HepG2 (cell line): Measurements from ENCODE around the gene GATA1. TPM values are rescaled to one million over a fixed set of nuclear protein-coding genes. Genes with fewer than 3 reads are reported as not detected.

Experiments used
- ATAC-seq: fragments of 200-7000 bp; cut with Tn5 transposase; 3 replicates; pipeline ENCODE4 v1.9.1; 2020; ENCODE audit warnings: mild to moderate bottlenecking, moderate library complexity
- BruUV-seq: library from RNA; stranded (reverse); fragments of 400-500 nt; replicated peaks from 2 replicates; lab custom pipeline; 2021; lab: Mats Ljungman, UMichigan
- CTCF ChIA-PET: fragments of 300-600 bp; formaldehyde crosslinking; extraction: SDS; loops from one replicate; lab custom pipeline; 2021; ENCODE audit warnings: low total read pairs, inconsistent platforms, low intra/inter-chr PET ratio; lab: Yijun Ruan, JAX
- POLR2A ChIA-PET: fragments of 350-600 bp; sonication (Branson Sonifier 250); formaldehyde crosslinking; loops from one replicate; lab custom pipeline; 2020; ENCODE audit warnings: antibody characterized with exemption, inconsistent platforms; lab: Yijun Ruan, JAX
- DNase-seq: peaks from one replicate; pipeline ENCODE4 v3.0.0-alpha.2; 2015; ENCODE audit warnings: low spot score
- FAIRE-seq: peaks from 3 replicates; lab custom pipeline; 2011; peaks lifted over from hg19 to GRCh38; lab: Jason Lieb, UNC
- H2AFZ ChIP-seq: one replicate; pipeline ENCODE4 v1.6.1; 2011; ENCODE audit warnings: low read length, inconsistent platforms
- H3K27ac ChIP-seq: fragments of 300-600 bp; 3 replicates; pipeline ENCODE4 v1.8.0; 2011; ENCODE audit warnings: mixed run types, mild to moderate bottlenecking, mixed read lengths, low read length, inconsistent platforms; ENCODE audit not compliant: insufficient read depth; ENCODE audit errors: extremely low read length
- H3K27me3 ChIP-seq, 2 experiments: fragments of 200-600 bp in 1 of 2; 2 replicates in 1 of 2; 3 replicates in 1 of 2; pipeline versions ENCODE4 v1.6.0 to v1.8.0; 2011; ENCODE audit warnings: low read length in 2 of 2, mild to moderate bottlenecking in 2 of 2, moderate library complexity in 2 of 2, inconsistent platforms in 1 of 2; ENCODE audit not compliant: insufficient read depth in 2 of 2, control insufficient read depth in 1 of 2
- H3K36me3 ChIP-seq, 2 experiments: fragments of 200-600 bp in 1 of 2; replicated peaks in 1 of 2; 2 replicates in 1 of 2; 3 replicates in 1 of 2; pipeline versions ENCODE4 v1.5.1 to v1.8.0; 2011; ENCODE audit warnings: low read length in 2 of 2, inconsistent platforms in 1 of 2; ENCODE audit not compliant: insufficient read depth in 2 of 2, control insufficient read depth in 1 of 2
- H3K4me1 ChIP-seq: 2 replicates; pipeline ENCODE4 v1.5.1; 2012; ENCODE audit warnings: low read length, inconsistent platforms; ENCODE audit not compliant: insufficient read depth
- H3K4me2 ChIP-seq: 2 replicates; pipeline ENCODE4 v1.6.0; 2011; ENCODE audit warnings: low read depth, low read length, inconsistent platforms
- H3K4me3 ChIP-seq, 3 experiments: fragments of 200-600 bp in 1 of 3; sonication (generic), shearing (Covaris generic) in 1 of 3; replicated peaks in 1 of 3; 2 replicates each; pipeline ENCODE4 v1.5.1; 2011 to 2016; ENCODE audit warnings: low read length in 3 of 3, inconsistent platforms in 2 of 3, low read depth in 2 of 3, mild to moderate bottlenecking in 2 of 3, control low read depth in 1 of 3, mixed read lengths in 1 of 3; ENCODE audit not compliant: insufficient read depth in 1 of 3
- H3K79me2 ChIP-seq: one replicate; pipeline ENCODE4 v1.6.1; 2011; ENCODE audit warnings: low read length, inconsistent platforms; ENCODE audit not compliant: insufficient read depth
- H3K9ac ChIP-seq: 2 replicates; pipeline ENCODE4 v1.6.0; 2011; ENCODE audit warnings: mild to moderate bottlenecking, low read depth, low read length, inconsistent platforms; ENCODE audit not compliant: insufficient read depth
- H3K9me3 ChIP-seq: 2 replicates; pipeline ENCODE4 v1.5.1; 2012; ENCODE audit warnings: mild to moderate bottlenecking, low read length
- H4K20me1 ChIP-seq: 2 replicates; pipeline ENCODE4 v1.6.0; 2011; ENCODE audit warnings: inconsistent platforms, mild to moderate bottlenecking, low read length, moderate library complexity; ENCODE audit not compliant: insufficient read depth
- CTCF ChIP-seq: sonication (generic); formaldehyde crosslinking; IDR thresholded peaks from 2 replicates; pipeline ENCODE4 v1.5.0; 2020; ENCODE audit warnings: mild to moderate bottlenecking, missing genetic modification reagents, moderate library complexity
- NCOA2 ChIP-seq: sonication (generic); formaldehyde crosslinking; IDR thresholded peaks from 2 replicates; pipeline ENCODE4 v1.8.0; 2022; ENCODE audit warnings: inconsistent platforms
- SOX5 ChIP-seq: IDR thresholded peaks from 2 replicates; pipeline ENCODE4 v1.6.1; 2016; ENCODE audit warnings: borderline replicate concordance
- YEATS4 ChIP-seq: sonication (generic); formaldehyde crosslinking; IDR thresholded peaks from 2 replicates; pipeline ENCODE4 v1.4.0; 2020; ENCODE audit warnings: missing genetic modification reagents, borderline replicate concordance
- ZNF354B ChIP-seq: sonication (generic); formaldehyde crosslinking; IDR thresholded peaks from 2 replicates; pipeline ENCODE4 v1.8.0; 2022; ENCODE audit warnings: mild to moderate bottlenecking, missing genetic modification reagents
- ZNF788 ChIP-seq: sonication (generic); formaldehyde crosslinking; IDR thresholded peaks from 2 replicates; pipeline ENCODE4 v1.5.0; 2020; ENCODE audit warnings: mild to moderate bottlenecking, missing genetic modification reagents, borderline replicate concordance
- ZZZ3 ChIP-seq: sonication (generic); formaldehyde crosslinking; IDR thresholded peaks from 2 replicates; pipeline ENCODE4 v1.4.0; 2020; ENCODE audit warnings: missing genetic modification reagents, mild to moderate bottlenecking, borderline replicate concordance
- WGBS: methylation state at CpG from one replicate; pipeline ENCODE4 v1.1.6; 2017; ENCODE audit warnings: low lambda C conversion rate; 5-methylcytosine and 5-hydroxymethylcytosine counted together
- in situ Hi-C: cut with HindIII; loops from 2 replicates; pipeline ENCODE4 v1.10.0; 2017; ENCODE audit warnings: low pct_unique_long_range_greater_than_20kb; ENCODE audit not compliant: extremely low pct_ligation_motif_present
- intact Hi-C: fragments of 100-400 bp; cut with micrococcal nuclease; formaldehyde crosslinking; loops from one replicate; pipeline ENCODE4 v1.10.0; 2022; ENCODE audit not compliant: unreplicated experiment
- polyA plus RNA-seq, 8 experiments: library from polyadenylated mRNA; depleted of rRNA in 3 of 8; stranded (reverse) in 7 of 8; unstranded in 1 of 8; fragments of >200 nt; fragmentation: Illumina TruSeq in 4 of 8; extraction: Trizol in 4 of 8; gene quantifications; 2 replicates each; pipeline versions ENCODE4 v1.2.1 to v1.2.3, GENCODE V29; 2011 to 2016; ENCODE audit warnings: low read depth in 4 of 8, missing spikeins in 1 of 8, mixed read lengths in 1 of 8; ENCODE audit not compliant: insufficient read depth in 1 of 8
- total RNA-seq, 5 experiments: library from RNA; depleted of rRNA; stranded (reverse); fragments of >200 nt; fragmentation: Illumina TruSeq; extraction: Trizol; gene quantifications; 2 replicates each; pipeline ENCODE4 v1.2.3, GENCODE V29; 2016; ENCODE audit warnings: low read depth in 1 of 5

The GATA1 gene
- total and polyA plus RNA-seq, 2 of the 13 experiments (the other 11 are each of a cell fraction or from before 2014, with no cell fraction given), result 0.13 TPM; not detected in 1

GRCh38 chrX:48814722-48815121 lies 28.3 kb downstream of the GATA1 start:
- Histone ChIP-seq H3K9ac (no peak overlapping the region), H2AFZ (no peak overlapping the region), H3K36me3 (peaks cover 1 to 13% of the 10 kb centered on the region in 2 experiments; a peak in 2 of 5 replicates), H3K4me1 (no peaks in the 10 kb centered on the region), H3K4me2 (no peak overlapping the region), H3K79me2 (no peaks in the 10 kb centered on the region), H3K27me3 (no peaks in the 10 kb centered on the region), H4K20me1 (no peaks in the 10 kb centered on the region), H3K4me3 (no peak overlapping the region), H3K27ac (no peak overlapping the region), H3K9me3 (no peaks in the 10 kb centered on the region)
- no CpG with 5 or more reads among the region's 8 CpGs for WGBS
- no peak for TF ChIP-seq YEATS4
- TF ChIP-seq ZNF788 (CRISPR knock-in tag), result no peak
- TF ChIP-seq NCOA2, result no peak
- no peak for TF ChIP-seq SOX5 (CRISPR knock-in tag)
- no peak for TF ChIP-seq ZZZ3
- intact Hi-C loops, result no loop called here
- ATAC-seq (no peak), FAIRE-seq (no peak), DNase-seq (no peak)
- ChIA-PET CTCF (no interaction called here), POLR2A (no interaction called here)
- no TSS peak for BruUV-seq
- in situ Hi-C loops, result no loop called here

DNA sequence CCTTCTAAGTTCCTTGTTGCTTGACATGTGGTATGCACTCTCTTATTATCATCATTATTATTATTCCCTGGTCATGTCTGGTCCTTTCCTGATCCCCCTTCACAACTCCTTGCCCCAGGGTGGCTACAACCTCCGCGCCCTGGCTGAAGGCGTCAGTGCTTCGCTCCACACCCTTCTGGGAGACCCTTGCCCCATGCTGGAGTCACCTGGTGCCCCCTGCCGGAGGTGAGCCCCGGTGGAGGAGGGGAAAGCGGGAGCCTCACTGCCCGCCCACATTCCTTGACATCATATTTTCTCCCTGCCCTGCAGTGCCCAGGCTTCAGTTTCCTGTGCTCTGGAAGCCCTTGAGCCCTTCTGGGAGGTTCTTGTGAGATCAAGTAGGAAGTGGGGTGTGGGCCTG lies 28.9 kb downstream of the GATA1 start:
- no peaks in the 10 kb centered on the region for H3K79me2 ChIP-seq
- CTCF ChIA-PET, result no interaction called here
- no TSS peak for BruUV-seq
- TF ChIP-seq ZNF354B (CRISPR knock-in tag), result no peak
- 0 out of 2 replicates have a peak, but pooled peaks have one; percentile 4 for TF ChIP-seq CTCF (CRISPR knock-in tag)
- no peak overlapping the region for H3K9ac ChIP-seq
- no peak overlapping the region for H3K4me2 ChIP-seq
- no peaks in the 10 kb centered on the region for H4K20me1 ChIP-seq
- peaks cover 1 to 13% of the 10 kb centered on the region in 2 experiments; a peak in 2 of 5 replicates for H3K36me3 ChIP-seq
- no peaks in the 10 kb centered on the region for H3K9me3 ChIP-seq
- no peak for FAIRE-seq
- no peak overlapping the region for H3K4me3 ChIP-seq
- intact Hi-C loops (no loop called here), in situ Hi-C loops (no loop called here)
- H3K27ac ChIP-seq, result no peak overlapping the region
- no peaks in the 10 kb centered on the region for H3K4me1 ChIP-seq
- 90% methylated on average over 8 of the region's 8 CpGs for WGBS
- no peaks in the 10 kb centered on the region for H3K27me3 ChIP-seq
- no peak for ATAC-seq
- DNase-seq, result no peak
- POLR2A ChIA-PET, result no interaction called here
- no peak overlapping the region for H2AFZ ChIP-seq
